PC-3 (cell line): ENCODE results near the gene DOK7. TPM values are rescaled to one million over a fixed set of nuclear protein-coding genes. Genes with fewer than 3 reads are reported as not detected.

Experiments used
- ATAC-seq: fragments of 200-7000 bp; cut with Tn5 transposase; 2 replicates; pipeline ENCODE4 v1.9.1; 2020; ENCODE audit warnings: mild to moderate bottlenecking, moderate library complexity
- BruUV-seq: library from RNA; stranded (reverse); fragments of 400-500 nt; replicated peaks from 2 replicates; lab custom pipeline; 2021; lab: Mats Ljungman, UMichigan
- CTCF ChIA-PET: fragments of 300-600 bp; sonication (Branson Sonifier 250); formaldehyde crosslinking; loops from one replicate; lab custom pipeline; 2022; ENCODE audit warnings: antibody characterized with exemption; lab: Charles Lee
- POLR2A ChIA-PET: fragments of 300-600 bp; sonication (Branson Sonifier 250); formaldehyde crosslinking; loops from one replicate; lab custom pipeline; 2022; ENCODE audit warnings: antibody characterized with exemption; ENCODE audit not compliant: unreplicated experiment; lab: Charles Lee
- DNase-seq: peaks from one replicate; pipeline ENCODE4 v3.0.0-alpha.2; 2015
- H2AFZ ChIP-seq: fragments of 300-600 bp; sonication (generic); 2 replicates; pipeline ENCODE4 v1.6.0; 2016; ENCODE audit warnings: antibody characterized with exemption, low read length
- H3F3A ChIP-seq: fragments of 300-600 bp; sonication (generic); one replicate; pipeline ENCODE4 v1.6.0; 2017; ENCODE audit warnings: antibody characterized with exemption, low read length, control low read depth, mild to moderate bottlenecking; ENCODE audit not compliant: unreplicated experiment
- H3K27ac ChIP-seq: fragments of 300-600 bp; sonication (generic); 2 replicates; pipeline ENCODE4 v1.5.1; 2016; ENCODE audit warnings: mild to moderate bottlenecking, low read length
- H3K27me3 ChIP-seq: fragments of 300-600 bp; sonication (generic); 2 replicates; pipeline ENCODE4 v1.6.1; 2016; ENCODE audit warnings: low read length, mixed read lengths
- H3K36me3 ChIP-seq: fragments of 300-600 bp; sonication (generic); 2 replicates; pipeline ENCODE4 v1.6.1; 2016; ENCODE audit warnings: low read depth, mixed run types, low read length, mixed read lengths
- H3K4me1 ChIP-seq: fragments of 300-600 bp; sonication (generic); 2 replicates; pipeline ENCODE4 v1.5.1; 2016; ENCODE audit warnings: low read length; ENCODE audit not compliant: insufficient read depth
- H3K4me2 ChIP-seq: fragments of 300-600 bp; sonication (generic); 2 replicates; pipeline ENCODE4 v1.6.0; 2016; ENCODE audit warnings: low read length
- H3K4me3 ChIP-seq: fragments of 300-600 bp; sonication (generic); 2 replicates; pipeline ENCODE4 v1.5.1; 2016; ENCODE audit warnings: mild to moderate bottlenecking, low read length, mixed read lengths
- H3K79me2 ChIP-seq: fragments of 300-600 bp; sonication (generic); 2 replicates; pipeline ENCODE4 v1.6.1; 2017; ENCODE audit warnings: low read length, mixed read lengths
- H3K9ac ChIP-seq: fragments of 300-600 bp; sonication (generic); 2 replicates; pipeline ENCODE4 v1.6.0; 2016; ENCODE audit warnings: mild to moderate bottlenecking, low read length
- H3K9me2 ChIP-seq: fragments of 300-600 bp; sonication (generic); replicated peaks from 2 replicates; pipeline ENCODE4 v1.6.1; 2016; ENCODE audit warnings: mixed run types, low read length, mixed read lengths
- H3K9me3 ChIP-seq: fragments of 300-600 bp; sonication (generic); 2 replicates; pipeline ENCODE4 v1.6.1; 2016; ENCODE audit warnings: low read length, mixed read lengths
- H4K20me1 ChIP-seq: fragments of 300-600 bp; sonication (generic); 2 replicates; pipeline ENCODE4 v1.6.1; 2016; ENCODE audit warnings: low read length, mixed read lengths
- EZH2 ChIP-seq: fragments of 300-600 bp; sonication (generic); IDR thresholded peaks from one replicate; pipeline ENCODE4 v1.6.1; 2017; ENCODE audit warnings: antibody characterized with exemption, mild to moderate bottlenecking, low read length; ENCODE audit not compliant: unreplicated experiment
- EZH2phosphoT487 ChIP-seq: fragments of 300-600 bp; sonication (generic); IDR thresholded peaks from 2 replicates; pipeline ENCODE4 v1.6.1; 2018; ENCODE audit warnings: mild to moderate bottlenecking, antibody characterized with exemption, low read length, borderline replicate concordance
- intact Hi-C: fragments of 100-400 bp; cut with micrococcal nuclease; formaldehyde crosslinking; loops from 2 replicates; pipeline ENCODE4 v1.9.0; 2023
- total RNA-seq: library from RNA; depleted of rRNA; stranded (reverse); fragments of >200 nt; gene quantifications from 2 replicates; pipeline ENCODE4 v1.2.3, GENCODE V29; 2014
- TF ChIP-seq, protein P1 (sequence below): fragments of 300-600 bp; sonication (generic); conservative IDR thresholded peaks from 2 replicates; pipeline ENCODE4 v1.5.1; 2017; ENCODE audit warnings: antibody characterized with exemption, low read depth, mild to moderate bottlenecking, low read length

The DOK7 gene
- total RNA-seq, 1 experiment from 2014 or later, result 2.5 TPM

DNA sequence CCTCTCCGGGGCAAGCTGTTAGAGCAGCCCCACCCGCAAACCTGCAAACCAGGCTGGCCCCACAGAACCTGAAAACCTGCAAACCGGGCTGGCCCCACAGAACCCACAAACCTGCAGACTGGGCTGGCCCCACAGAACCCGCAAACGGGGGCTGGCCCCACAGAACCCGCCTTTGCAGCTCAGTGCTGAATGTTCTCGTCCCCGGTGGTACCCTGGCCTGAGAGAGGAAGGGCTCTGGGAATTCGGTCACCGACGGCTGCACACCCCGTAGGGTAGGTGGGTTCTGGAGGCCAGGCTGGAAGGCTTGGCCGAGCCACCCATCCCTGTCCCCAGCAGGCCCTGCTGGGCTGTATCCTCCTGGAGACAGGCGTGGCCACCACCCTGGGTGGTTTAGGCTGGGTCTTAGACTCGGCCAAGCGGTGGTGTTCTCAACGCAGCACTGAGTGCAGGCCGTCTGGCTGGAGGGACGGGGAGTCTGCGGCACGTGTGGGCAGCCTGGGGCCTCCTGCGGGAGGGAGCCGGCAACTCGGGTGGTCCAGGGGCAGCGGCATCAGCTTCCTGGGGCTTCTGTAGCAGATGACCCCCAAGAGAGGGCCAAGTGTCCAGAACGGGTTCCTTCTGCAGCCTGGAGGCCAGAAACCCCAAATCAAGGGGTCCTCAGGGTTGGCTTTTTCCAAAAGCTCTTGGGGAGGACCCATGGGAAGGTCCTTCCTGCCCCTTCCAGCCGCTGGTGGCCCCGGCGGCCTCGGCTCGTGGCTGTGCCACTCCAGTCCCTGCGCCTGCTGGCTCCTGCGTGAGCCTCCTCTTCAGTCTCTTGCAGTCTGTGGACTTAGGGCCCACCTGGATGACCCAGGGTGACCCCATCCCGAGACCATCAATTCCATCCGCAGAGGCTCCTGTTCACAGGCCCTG, 15.6 kb downstream of the DOK7 start:
- no peak overlapping the region for H3K27ac ChIP-seq
- H3K9ac ChIP-seq, result no peak overlapping the region
- BruUV-seq, result no TSS peak
- H3K36me3 ChIP-seq, result no peaks in the 10 kb centered on the region
- no peak overlapping the region for H3K4me2 ChIP-seq
- no peaks in the 10 kb centered on the region for H3K79me2 ChIP-seq
- ChIA-PET POLR2A (no interaction called here), CTCF (no interaction called here)
- H2AFZ ChIP-seq, result no peak overlapping the region
- H3K9me3 ChIP-seq, result no peaks in the 10 kb centered on the region
- H3K27me3 ChIP-seq, result no peaks in the 10 kb centered on the region
- H3F3A ChIP-seq, result no peaks in the 10 kb centered on the region
- H3K4me3 ChIP-seq, result no peak overlapping the region
- intact Hi-C loops, result no loop called here
- ATAC-seq, result no peak
- DNase-seq, result no peak
- TF ChIP-seq EZH2 (no peak), EZH2phosphoT487 (no peak)
- TF ChIP-seq, protein P1, sequence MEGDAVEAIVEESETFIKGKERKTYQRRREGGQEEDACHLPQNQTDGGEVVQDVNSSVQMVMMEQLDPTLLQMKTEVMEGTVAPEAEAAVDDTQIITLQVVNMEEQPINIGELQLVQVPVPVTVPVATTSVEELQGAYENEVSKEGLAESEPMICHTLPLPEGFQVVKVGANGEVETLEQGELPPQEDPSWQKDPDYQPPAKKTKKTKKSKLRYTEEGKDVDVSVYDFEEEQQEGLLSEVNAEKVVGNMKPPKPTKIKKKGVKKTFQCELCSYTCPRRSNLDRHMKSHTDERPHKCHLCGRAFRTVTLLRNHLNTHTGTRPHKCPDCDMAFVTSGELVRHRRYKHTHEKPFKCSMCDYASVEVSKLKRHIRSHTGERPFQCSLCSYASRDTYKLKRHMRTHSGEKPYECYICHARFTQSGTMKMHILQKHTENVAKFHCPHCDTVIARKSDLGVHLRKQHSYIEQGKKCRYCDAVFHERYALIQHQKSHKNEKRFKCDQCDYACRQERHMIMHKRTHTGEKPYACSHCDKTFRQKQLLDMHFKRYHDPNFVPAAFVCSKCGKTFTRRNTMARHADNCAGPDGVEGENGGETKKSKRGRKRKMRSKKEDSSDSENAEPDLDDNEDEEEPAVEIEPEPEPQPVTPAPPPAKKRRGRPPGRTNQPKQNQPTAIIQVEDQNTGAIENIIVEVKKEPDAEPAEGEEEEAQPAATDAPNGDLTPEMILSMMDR, result no peak
- no peaks in the 10 kb centered on the region for H3K9me2 ChIP-seq
- H4K20me1 ChIP-seq, result no peaks in the 10 kb centered on the region
- H3K4me1 ChIP-seq, result peaks cover 4% of the 10 kb centered on the region

DNA sequence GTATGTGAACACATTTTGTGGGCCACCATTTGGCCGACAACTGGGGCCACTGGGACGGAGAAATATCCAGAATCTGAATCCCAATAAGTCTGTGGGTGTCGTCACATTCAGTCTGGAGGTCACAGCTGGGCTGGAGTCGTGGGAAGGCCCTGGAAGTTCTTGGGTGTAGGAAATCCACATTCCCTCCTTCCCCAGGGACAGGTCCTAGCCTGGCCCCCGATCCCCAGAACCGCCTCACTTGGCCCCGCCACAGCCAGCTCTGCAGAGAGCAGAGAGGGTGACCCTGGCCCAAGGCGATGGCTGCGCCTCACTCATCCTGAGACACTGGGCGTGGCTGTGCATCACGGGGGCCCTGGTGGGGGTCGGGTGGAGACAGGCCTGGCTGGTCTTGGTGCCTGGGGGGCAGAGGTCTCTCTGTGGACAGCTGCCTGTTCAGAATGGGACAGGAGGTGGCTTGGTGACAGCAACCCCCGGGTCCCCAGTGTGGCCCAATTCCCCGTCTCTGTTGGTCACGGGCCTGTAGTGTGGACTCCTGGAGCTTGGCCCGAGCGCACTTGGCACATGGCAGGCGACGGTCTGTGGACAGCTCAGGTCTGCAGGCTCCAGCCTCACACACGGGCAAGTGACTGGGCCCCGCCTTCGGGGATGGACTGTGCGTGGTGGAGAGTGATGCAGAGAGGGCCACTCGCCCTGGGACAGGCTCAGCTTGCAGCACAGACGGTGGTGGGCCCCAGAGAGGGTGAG, 16.4 kb downstream of the DOK7 start:
- intact Hi-C loops, result loop anchor here (1.0 kb wide), 1 partner anchor 133 kb away; no protein-coding TSS in a partner anchor
- Histone ChIP-seq H3K27me3 (no peaks in the 10 kb centered on the region), H3K36me3 (no peaks in the 10 kb centered on the region), H3K79me2 (no peaks in the 10 kb centered on the region), H3K9me2 (no peaks in the 10 kb centered on the region), H3K27ac (no peak overlapping the region), H3K9ac (no peak overlapping the region), H2AFZ (no peak overlapping the region), H3K4me3 (no peak overlapping the region), H4K20me1 (no peaks in the 10 kb centered on the region), H3K4me1 (peaks cover 13% of the 10 kb centered on the region), H3K9me3 (no peaks in the 10 kb centered on the region), H3F3A (no peaks in the 10 kb centered on the region), H3K4me2 (no peak overlapping the region)
- POLR2A ChIA-PET, result no interaction called here
- no TSS peak for BruUV-seq
- TF ChIP-seq, protein P1, result no peak
- no peak for TF ChIP-seq EZH2
- TF ChIP-seq EZH2phosphoT487, result no peak
- no peak for DNase-seq
- no peak for ATAC-seq
- CTCF ChIA-PET, result interaction anchor here (1.2 kb wide), 1 partner anchor 134 kb away, joined by 4 read pairs; no protein-coding TSS in a partner anchor
